CD4-positive, alpha-beta T cell treated with Interleukin-4 for 4 hours (primary cell): ENCODE measurements around the gene CDHR2.

Experiments
- DNase-seq: peaks from one replicate; pipeline ENCODE4 v3.0.0-alpha.2; 2020

CDHR2 gene

DNA sequence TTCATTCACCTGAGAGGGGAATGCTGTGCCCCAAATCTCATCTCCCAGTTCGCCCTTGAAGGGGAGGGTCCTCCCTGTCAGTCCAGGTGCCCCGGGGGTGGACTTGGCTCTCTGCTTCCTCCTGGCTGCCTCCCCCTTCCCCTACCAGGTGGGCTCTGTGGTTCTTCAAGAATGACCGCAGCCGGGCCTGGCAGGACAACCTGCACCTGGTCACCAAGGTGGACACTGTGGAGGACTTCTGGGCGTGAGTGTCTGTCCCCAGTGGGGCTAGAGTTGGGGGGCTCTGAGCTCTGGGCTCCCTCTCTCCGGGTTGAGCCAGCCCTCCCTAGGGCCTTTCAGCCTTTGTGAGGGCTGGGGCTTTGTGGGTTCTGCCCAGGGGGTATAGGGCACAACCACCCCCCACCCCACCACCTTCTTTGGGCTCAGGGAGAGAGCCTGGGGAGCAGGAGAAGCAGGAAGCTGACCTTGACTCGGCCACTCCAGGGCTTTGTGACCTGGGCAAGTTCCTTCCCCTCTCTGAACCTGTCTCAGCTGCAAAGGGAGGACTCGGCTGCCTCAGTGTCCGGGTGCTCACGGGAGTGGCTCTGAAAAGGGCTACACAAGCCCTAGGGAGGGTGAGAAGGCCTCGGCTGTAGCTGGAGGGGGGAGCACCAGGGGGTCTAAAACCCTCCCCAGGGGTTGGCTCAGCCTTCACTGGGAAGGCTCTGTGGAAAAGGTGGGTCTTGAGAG, 94.5 kb downstream of the CDHR2 start:
- DNase-seq = no peak

DNA sequence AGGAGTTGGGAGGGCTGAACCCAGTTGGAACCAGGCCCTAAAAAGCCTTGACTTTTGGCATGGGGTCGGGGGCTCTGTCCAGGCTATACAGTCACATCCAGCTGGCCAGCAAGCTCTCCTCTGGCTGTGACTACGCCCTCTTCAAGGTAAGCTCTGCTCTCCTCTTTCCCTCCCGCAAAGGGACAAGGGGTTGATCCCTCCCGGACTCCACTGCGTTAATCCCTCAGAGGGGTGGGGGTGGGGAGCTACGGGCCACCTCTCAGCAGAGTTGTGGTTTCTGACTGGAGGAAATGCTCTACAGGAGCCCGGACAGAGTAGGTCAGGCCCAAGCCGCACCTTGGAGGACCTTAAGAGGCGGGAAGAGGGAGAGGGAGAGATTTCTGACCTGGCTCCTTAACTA, 95.2 kb downstream of the CDHR2 start:
- DNase-seq = no peak

DNA sequence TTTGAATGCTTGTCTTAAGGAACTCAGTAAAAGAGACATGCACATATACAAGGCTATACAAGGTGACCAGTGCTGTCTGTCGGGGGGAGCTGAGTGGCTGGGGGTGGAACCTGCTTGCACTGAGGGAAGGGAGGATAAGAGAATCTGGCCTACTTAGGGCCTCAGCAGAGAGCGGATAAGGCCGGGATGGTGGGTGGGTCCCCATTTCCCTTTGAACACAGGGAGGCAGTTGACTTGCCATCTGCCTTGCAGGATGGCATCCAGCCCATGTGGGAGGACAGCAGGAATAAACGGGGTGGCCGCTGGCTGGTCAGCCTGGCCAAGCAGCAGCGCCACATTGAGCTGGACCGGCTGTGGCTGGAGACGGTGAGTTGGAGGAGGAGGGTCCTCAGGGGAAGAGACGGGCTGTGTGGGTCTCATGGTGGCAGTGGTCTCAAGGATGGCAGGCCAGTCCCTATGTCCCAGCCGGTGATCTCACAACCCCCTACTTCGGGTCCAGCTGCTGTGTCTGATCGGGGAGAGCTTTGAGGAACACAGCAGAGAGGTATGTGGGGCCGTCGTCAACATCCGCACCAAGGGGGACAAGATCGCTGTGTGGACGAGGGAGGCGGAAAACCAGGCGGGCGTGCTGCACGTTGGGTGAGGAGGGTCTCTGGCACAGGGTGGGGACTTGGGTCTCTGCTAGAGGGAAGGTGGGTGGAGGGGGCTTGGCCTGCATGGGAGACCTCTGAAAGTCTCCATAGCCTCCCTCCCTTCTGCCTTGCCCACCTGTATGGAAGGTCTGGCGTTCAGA, 95.9 kb downstream of the CDHR2 start:
- no peak for DNase-seq
